Lower leg skin (tissue), 3 donors: ENCODE results near the gene ANKRD6.

Experiments
- POLR2A ChIP-seq, 2 donors: fragments of 450-650 bp; IDR thresholded peaks; one replicate each; pipeline ENCODE4 v1.6.1; 2016 to 2017; ENCODE audit warnings: antibody characterized with exemption in 2 of 2, mild to moderate bottlenecking in 1 of 2, moderate library complexity in 1 of 2
- TF ChIP-seq, protein P1 (sequence below), 3 donors: fragments of 450-650 bp; IDR thresholded peaks; one replicate each; pipeline ENCODE4 v1.5.1; 2016; ENCODE audit warnings: antibody characterized with exemption in 3 of 3, mild to moderate bottlenecking in 3 of 3, moderate library complexity in 2 of 3

GRCh38 chr6:89392823-89393222, 40.1 kb upstream of the ANKRD6 start:
- TF ChIP-seq, protein P1, sequence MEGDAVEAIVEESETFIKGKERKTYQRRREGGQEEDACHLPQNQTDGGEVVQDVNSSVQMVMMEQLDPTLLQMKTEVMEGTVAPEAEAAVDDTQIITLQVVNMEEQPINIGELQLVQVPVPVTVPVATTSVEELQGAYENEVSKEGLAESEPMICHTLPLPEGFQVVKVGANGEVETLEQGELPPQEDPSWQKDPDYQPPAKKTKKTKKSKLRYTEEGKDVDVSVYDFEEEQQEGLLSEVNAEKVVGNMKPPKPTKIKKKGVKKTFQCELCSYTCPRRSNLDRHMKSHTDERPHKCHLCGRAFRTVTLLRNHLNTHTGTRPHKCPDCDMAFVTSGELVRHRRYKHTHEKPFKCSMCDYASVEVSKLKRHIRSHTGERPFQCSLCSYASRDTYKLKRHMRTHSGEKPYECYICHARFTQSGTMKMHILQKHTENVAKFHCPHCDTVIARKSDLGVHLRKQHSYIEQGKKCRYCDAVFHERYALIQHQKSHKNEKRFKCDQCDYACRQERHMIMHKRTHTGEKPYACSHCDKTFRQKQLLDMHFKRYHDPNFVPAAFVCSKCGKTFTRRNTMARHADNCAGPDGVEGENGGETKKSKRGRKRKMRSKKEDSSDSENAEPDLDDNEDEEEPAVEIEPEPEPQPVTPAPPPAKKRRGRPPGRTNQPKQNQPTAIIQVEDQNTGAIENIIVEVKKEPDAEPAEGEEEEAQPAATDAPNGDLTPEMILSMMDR (IDR thresholded peaks at IDR 0.05): no peak
- no peak for TF ChIP-seq POLR2A (IDR thresholded peaks at IDR 0.05)
